Natural killer cell (primary cell): Measurements from ENCODE around the gene POLR3A. TPM values are rescaled to one million over a fixed set of nuclear protein-coding genes. Genes with fewer than 3 reads are reported as not detected.

Experiments
- ATAC-seq, 3 donors: fragments of 150-1000 bp in 2 of 3; fragments of 200-7000 bp in 1 of 3; cut with Tn5 transposase; 1 replicate in 1 of 3; 2 replicates in 2 of 3; pipeline ENCODE4 v1.10.0; 2021; ENCODE audit warnings: mild to moderate bottlenecking in 2 of 3, moderate library complexity in 2 of 3
- DNase-seq, 2 donors: peaks; one replicate each; pipeline versions ENCODE4 v3.0.0 to v3.0.0-alpha.2; 2013 to 2021; ENCODE audit warnings: mixed read lengths in 1 of 2
- H3K27ac ChIP-seq: one replicate; pipeline ENCODE4 v1.5.1; 2013; ENCODE audit warnings: mild to moderate bottlenecking, low read length
- H3K27me3 ChIP-seq: one replicate; pipeline ENCODE4 v1.6.1; 2013; ENCODE audit warnings: low read length; ENCODE audit not compliant: control insufficient read depth, insufficient read depth
- H3K36me3 ChIP-seq: one replicate; pipeline ENCODE4 v1.6.1; 2013; ENCODE audit warnings: low read length; ENCODE audit not compliant: control insufficient read depth, insufficient read depth
- H3K4me1 ChIP-seq: one replicate; pipeline ENCODE4 v1.6.1; 2013; ENCODE audit warnings: low read length; ENCODE audit not compliant: control insufficient read depth, insufficient read depth
- H3K4me3 ChIP-seq: one replicate; pipeline ENCODE4 v1.5.1; 2013; ENCODE audit warnings: low read length
- H3K9me3 ChIP-seq: one replicate; pipeline ENCODE4 v1.6.1; 2013; ENCODE audit warnings: low read length; ENCODE audit not compliant: control insufficient read depth, insufficient read depth
- H3K27ac Mint-ChIP-seq, 2 donors: one replicate each; pipeline ENCODE4 v1.8.0; 2022; ENCODE audit warnings: mild to moderate bottlenecking in 2 of 2, mixed read lengths in 2 of 2, moderate library complexity in 1 of 2
- H3K27me3 Mint-ChIP-seq, 2 donors: one replicate each; pipeline ENCODE4 v1.8.0; 2022; ENCODE audit warnings: low read depth in 2 of 2, mixed read lengths in 2 of 2
- H3K36me3 Mint-ChIP-seq: one replicate; pipeline ENCODE4 v1.8.0; 2022; ENCODE audit warnings: mixed read lengths
- H3K4me1 Mint-ChIP-seq, 2 donors: one replicate each; pipeline ENCODE4 v1.8.0; 2022; ENCODE audit warnings: mixed read lengths in 2 of 2
- H3K4me3 Mint-ChIP-seq: one replicate; pipeline ENCODE4 v1.8.0; 2022; ENCODE audit warnings: mild to moderate bottlenecking, moderate library complexity, mixed read lengths
- H3K9me3 Mint-ChIP-seq, 2 donors: one replicate each; pipeline ENCODE4 v1.8.0; 2022; ENCODE audit warnings: mixed read lengths in 2 of 2
- CTCF ChIP-seq: fragments of 200-600 bp; IDR thresholded peaks from one replicate; pipeline ENCODE4 v1.8.0; 2022; ENCODE audit warnings: antibody characterized with exemption
- WGBS: methylation state at CpG from one replicate; pipeline ENCODE4 v1.1.7; 2013; ENCODE audit warnings: missing lambda C conversion rate; ENCODE audit not compliant: insufficient coverage; 5-methylcytosine and 5-hydroxymethylcytosine counted together
- intact Hi-C: fragments of 100-400 bp; cut with micrococcal nuclease; formaldehyde crosslinking; loops from one replicate; pipeline ENCODE4 v1.14.2; 2022
- total RNA-seq, 4 donors: library from RNA; stranded (reverse); fragments of 120-200 nt in 1 of 4; gene quantifications; one replicate each; pipeline versions ENCODE4 v1.2.3 to v1.2.4, GENCODE V29; 2013 to 2022

The POLR3A gene
- total RNA-seq, 3 donors from 2014 or later (not counting 1 experiment from before 2014, with no cell fraction given): 15.6 to 21.0 (median 17.9) TPM

- Histone ChIP-seq H3K9me3 (no peaks in the 10 kb centered on the region), H3K36me3 (peaks cover 16% of the 10 kb centered on the region), H3K27me3 (no peaks in the 10 kb centered on the region), H3K27ac (no peak overlapping the region), H3K4me1 (peaks cover 6% of the 10 kb centered on the region), H3K4me3 (no peak overlapping the region)
- Mint-ChIP-seq H3K36me3 (no peaks in the 10 kb centered on the region), H3K27ac (peak overlapping the region; percentile 34 to 38), H3K27me3 (no peaks in the 10 kb centered on the region), H3K9me3 (no peaks in the 10 kb centered on the region), H3K4me3 (no peak overlapping the region), H3K4me1 (peaks cover 6 to 8% of the 10 kb centered on the region in 2 donors)
- ATAC-seq (no peak), DNase-seq (no peak)
- intact Hi-C loops: no loop called here
- no peak for TF ChIP-seq CTCF
- WGBS: 91% methylated on average over 5 of the region's 5 CpGs
These were observed 57.2 kb downstream of the POLR3A start for GRCh38 chr10:77972148-77972547.

GRCh38 chr10:77971804-77972144, 57.5 kb downstream of the POLR3A start:
- no peak overlapping the region for H3K27ac ChIP-seq
- Mint-ChIP-seq H3K9me3 (no peaks in the 10 kb centered on the region), H3K4me1 (peaks cover 6 to 8% of the 10 kb centered on the region in 2 donors), H3K36me3 (no peaks in the 10 kb centered on the region), H3K27me3 (no peaks in the 10 kb centered on the region), H3K4me3 (no peak overlapping the region), H3K27ac (peak overlapping the region in 1 of 2 donors; percentile 36)
- no peak for TF ChIP-seq CTCF
- intact Hi-C loops: no loop called here
- 95% methylated on average over 3 of the region's 3 CpGs for WGBS
- peaks cover 12% of the 10 kb centered on the region for H3K36me3 ChIP-seq
- DNase-seq (no peak), ATAC-seq (no peak)
- H3K4me1 ChIP-seq: peaks cover 6% of the 10 kb centered on the region
- H3K27me3 ChIP-seq: no peaks in the 10 kb centered on the region
- no peak overlapping the region for H3K4me3 ChIP-seq
- no peaks in the 10 kb centered on the region for H3K9me3 ChIP-seq

- Mint-ChIP-seq H3K4me3 (no peak overlapping the region), H3K9me3 (no peaks in the 10 kb centered on the region), H3K4me1 (peaks cover 6 to 8% of the 10 kb centered on the region in 2 donors), H3K36me3 (no peaks in the 10 kb centered on the region), H3K27ac (peak overlapping the region; percentile 23 to 36), H3K27me3 (no peaks in the 10 kb centered on the region)
- H3K36me3 ChIP-seq: peaks cover 7% of the 10 kb centered on the region
- intact Hi-C loops: no loop called here
- WGBS: 43% methylated on average over 5 of the region's 7 CpGs
- no peak overlapping the region for H3K27ac ChIP-seq
- TF ChIP-seq CTCF: no peak
- no peaks in the 10 kb centered on the region for H3K9me3 ChIP-seq
- ATAC-seq (peak in 2 of 3 donors; percentile 44 to 53), DNase-seq (no peak)
- no peaks in the 10 kb centered on the region for H3K27me3 ChIP-seq
- H3K4me3 ChIP-seq: no peak overlapping the region
- H3K4me1 ChIP-seq: peaks cover 6% of the 10 kb centered on the region
These were observed 58.2 kb downstream of the POLR3A start for GRCh38 chr10:77970869-77971803.
